CD4-positive, CD25-positive, alpha-beta regulatory T cell (primary cell): ENCODE measurements around the gene RAB21. TPM values are rescaled to one million over a fixed set of nuclear protein-coding genes. Genes with fewer than 3 reads are reported as not detected.
"Not testable (repeated sequence)": the region's sequence is repeated elsewhere in the genome, so short reads cannot be mapped to it uniquely, and the experiment has no call there.

Experiments
- ATAC-seq, 2 donors: fragments of 150-1000 bp; cut with Tn5 transposase; one replicate each; pipeline ENCODE4 v1.10.0; 2021; ENCODE audit warnings: low read depth in 2 of 2, moderate number of reproducible peaks in 2 of 2, moderate library complexity in 1 of 2
- DNase-seq, 3 donors: peaks; one replicate each; pipeline versions ENCODE4 v3.0.0 to v3.0.0-alpha.2; 2012 to 2022; ENCODE audit warnings: mixed read lengths in 1 of 3
- H3K27ac ChIP-seq: one replicate; pipeline ENCODE4 v1.7.0; 2013; ENCODE audit warnings: mild to moderate bottlenecking, low read length; ENCODE audit not compliant: insufficient read depth, poor library complexity, severe bottlenecking
- H3K27me3 ChIP-seq: one replicate; pipeline ENCODE4 v1.7.0; 2013; ENCODE audit warnings: low read length; ENCODE audit not compliant: control insufficient read depth, insufficient read depth
- H3K36me3 ChIP-seq: one replicate; pipeline ENCODE4 v1.7.0; 2013; ENCODE audit warnings: mild to moderate bottlenecking, low read length, moderate library complexity; ENCODE audit not compliant: control insufficient read depth, insufficient read depth
- H3K4me1 ChIP-seq: 2 replicates; pipeline ENCODE4 v1.7.0; 2013; ENCODE audit warnings: mild to moderate bottlenecking, low read length; ENCODE audit not compliant: insufficient read depth, control insufficient read depth, poor library complexity, severe bottlenecking
- H3K4me3 ChIP-seq: one replicate; pipeline ENCODE4 v1.7.0; 2013; ENCODE audit warnings: low read depth, mild to moderate bottlenecking, low read length, moderate library complexity
- H3K9me3 ChIP-seq, 2 experiments: 1 replicate in 1 of 2; 2 replicates in 1 of 2; pipeline ENCODE4 v1.7.0; 2013; ENCODE audit warnings: low read length in 2 of 2, mild to moderate bottlenecking in 1 of 2, moderate library complexity in 1 of 2; ENCODE audit not compliant: control insufficient read depth in 2 of 2
- H3K27ac Mint-ChIP-seq, 3 donors: one replicate each; pipeline ENCODE4 v1.8.0; 2020 to 2022; ENCODE audit warnings: mild to moderate bottlenecking in 3 of 3, mixed read lengths in 3 of 3, moderate library complexity in 2 of 3
- H3K27me3 Mint-ChIP-seq: one replicate; pipeline ENCODE4 v1.8.0; 2022; ENCODE audit warnings: mild to moderate bottlenecking, mixed read lengths
- H3K36me3 Mint-ChIP-seq: one replicate; pipeline ENCODE4 v1.8.0; 2020; ENCODE audit warnings: mixed read lengths
- H3K4me1 Mint-ChIP-seq, 4 donors: one replicate each; pipeline ENCODE4 v1.8.0; 2020 to 2022; ENCODE audit warnings: mixed read lengths in 4 of 4, mild to moderate bottlenecking in 1 of 4
- H3K4me3 Mint-ChIP-seq, 4 donors: one replicate each; pipeline ENCODE4 v1.8.0; 2020 to 2022; ENCODE audit warnings: mild to moderate bottlenecking in 4 of 4, mixed read lengths in 4 of 4, moderate library complexity in 3 of 4
- H3K9me3 Mint-ChIP-seq, 7 donors: one replicate each; pipeline ENCODE4 v1.8.0; 2020 to 2022; ENCODE audit warnings: mixed read lengths in 7 of 7, mild to moderate bottlenecking in 3 of 7, moderate library complexity in 2 of 7
- polyA plus RNA-seq, 4 donors: library from polyadenylated mRNA; unstranded; fragments of 300-500 nt; fragmentation: Illumina TruSeq; gene quantifications; one replicate each; pipeline ENCODE4 v1.2.3, GENCODE V29; 2021
- total RNA-seq: library from RNA; stranded (reverse); gene quantifications from one replicate; pipeline ENCODE4 v1.2.3, GENCODE V29; 2022

Gene RAB21
- total and polyA plus RNA-seq, 5 donors from 2014 or later, result 29.9 to 76.2 (median 40.5) TPM

DNA sequence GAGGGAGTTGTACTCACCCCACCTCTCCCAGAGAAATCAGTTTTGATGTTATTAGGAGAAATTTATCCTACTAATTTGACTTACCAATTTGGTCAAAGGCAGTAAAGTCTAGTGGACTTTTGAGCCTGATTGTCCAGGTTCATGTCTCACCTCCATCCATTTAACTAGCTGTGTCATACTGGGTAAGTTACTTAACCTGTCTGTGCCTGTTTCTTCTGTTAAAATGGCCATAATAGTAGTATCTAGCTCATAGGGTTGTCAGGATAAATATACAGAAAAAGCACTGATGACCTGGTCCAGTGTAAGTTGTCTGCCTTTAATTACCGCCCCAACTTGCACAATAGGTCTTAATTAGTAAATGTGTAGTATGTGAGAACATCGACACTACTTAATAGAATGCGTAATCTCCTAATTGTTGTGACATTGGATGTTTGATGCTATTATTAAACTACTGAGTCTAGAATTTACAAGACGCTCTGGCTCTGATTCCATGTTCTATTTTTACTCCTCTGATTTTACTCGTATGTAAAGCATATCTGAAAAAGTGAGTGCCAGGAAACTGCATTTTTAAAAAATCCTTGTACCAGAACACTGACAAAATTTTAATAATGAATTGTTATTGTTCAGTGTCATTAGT is 1.5 kb downstream of the RAB21 start:
- DNase-seq, result no peak
- Histone ChIP-seq H3K36me3 (peaks cover 33% of the 10 kb centered on the region), H3K27me3 (peaks cover 8% of the 10 kb centered on the region), H3K4me1 (peaks cover 35% of the 10 kb centered on the region), H3K27ac (peak overlapping the region; percentile 93), H3K4me3 (peak overlapping the region; percentile 98), H3K9me3 (peaks cover 28 to 34% of the 10 kb centered on the region in 2 experiments)
- peaks cover 40% of the 10 kb centered on the region for H3K36me3 Mint-ChIP-seq
- H3K27ac Mint-ChIP-seq, result peak overlapping the region; percentile 86 to 97 (median 95)
- peaks cover 0 to 26% (median 12%) of the 10 kb centered on the region in 7 donors for H3K9me3 Mint-ChIP-seq
- peaks cover 30 to 58% (median 39%) of the 10 kb centered on the region in 4 donors for H3K4me1 Mint-ChIP-seq
- H3K4me3 Mint-ChIP-seq, result peak overlapping the region; percentile 90 to 95 (median 94)
- peaks cover 7% of the 10 kb centered on the region for H3K27me3 Mint-ChIP-seq
- ATAC-seq, result no peak

DNA sequence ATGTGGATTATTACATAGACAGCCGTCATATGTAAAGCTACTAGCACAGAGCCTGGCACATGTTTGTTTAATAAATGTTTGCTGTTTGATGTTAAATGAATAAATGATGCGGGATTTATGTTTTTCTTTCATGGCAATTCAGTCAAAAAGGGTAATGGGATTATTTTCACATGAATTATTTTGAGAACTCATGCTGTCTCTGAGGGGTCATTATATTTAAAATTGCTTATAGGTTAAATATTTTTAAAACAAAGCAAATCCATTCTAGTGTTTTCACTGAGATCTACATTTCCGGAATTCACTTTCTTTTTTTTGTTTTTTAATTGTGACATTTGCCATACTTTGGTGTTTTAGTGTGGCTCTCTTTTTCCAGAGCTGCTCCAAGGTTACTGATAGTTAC is 5.3 kb downstream of the RAB21 start:
- no peak for DNase-seq
- peaks cover 49% of the 10 kb centered on the region for H3K36me3 Mint-ChIP-seq
- Histone ChIP-seq H3K27ac (no peak overlapping the region), H3K4me3 (no peak overlapping the region), H3K4me1 (peaks cover 29% of the 10 kb centered on the region), H3K27me3 (no peaks in the 10 kb centered on the region), H3K36me3 (peaks cover 38% of the 10 kb centered on the region), H3K9me3 (peaks cover 43% of the 10 kb centered on the region in 2 experiments)
- no peak for ATAC-seq
- peaks cover 36 to 62% (median 47%) of the 10 kb centered on the region in 4 donors for H3K4me1 Mint-ChIP-seq
- peak overlapping the region in 1 of 3 donors; percentile 63 for H3K27ac Mint-ChIP-seq
- H3K27me3 Mint-ChIP-seq, result no peaks in the 10 kb centered on the region
- peaks cover 5 to 26% (median 13%) of the 10 kb centered on the region in 7 donors for H3K9me3 Mint-ChIP-seq
- peak overlapping the region in 3 of 4 donors; percentile 30 to 80 (median 61) for H3K4me3 Mint-ChIP-seq

DNA sequence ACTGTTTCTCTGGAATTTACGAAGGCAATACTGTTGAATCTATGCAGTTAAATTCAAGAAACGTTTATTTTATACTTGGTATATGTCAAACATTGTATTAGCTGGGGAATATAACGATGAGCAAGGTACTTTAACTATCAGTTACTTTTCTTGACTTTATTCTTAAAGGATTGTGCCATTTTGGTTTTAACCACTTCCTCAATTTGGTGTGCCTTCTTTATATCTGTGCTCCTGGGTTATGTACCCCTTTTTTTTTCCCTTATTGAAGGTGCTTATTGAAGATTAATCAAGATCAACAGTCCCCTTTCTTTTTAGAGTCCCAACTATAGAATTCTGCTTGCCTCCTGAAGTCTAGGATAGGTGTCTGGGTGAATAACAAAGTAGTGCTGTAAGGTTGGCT is 5.8 kb downstream of the RAB21 start:
- peaks cover 27% of the 10 kb centered on the region for H3K4me1 ChIP-seq
- ATAC-seq, result no peak
- peaks cover 54% of the 10 kb centered on the region for H3K36me3 Mint-ChIP-seq
- H3K36me3 ChIP-seq, result peaks cover 38% of the 10 kb centered on the region
- H3K27ac Mint-ChIP-seq, result peak overlapping the region in 1 of 3 donors; percentile 63
- H3K27me3 ChIP-seq, result no peaks in the 10 kb centered on the region
- H3K4me3 Mint-ChIP-seq, result peak overlapping the region in 1 of 4 donors; percentile 52
- H3K4me3 ChIP-seq, result no peak overlapping the region
- H3K27ac ChIP-seq, result no peak overlapping the region
- H3K27me3 Mint-ChIP-seq, result no peaks in the 10 kb centered on the region
- H3K9me3 Mint-ChIP-seq, result peaks cover 5 to 28% (median 13%) of the 10 kb centered on the region in 7 donors
- H3K9me3 ChIP-seq, result peaks cover 43 to 45% of the 10 kb centered on the region in 2 experiments
- H3K4me1 Mint-ChIP-seq, result peaks cover 42 to 66% (median 49%) of the 10 kb centered on the region in 4 donors
- DNase-seq, result no peak

DNA sequence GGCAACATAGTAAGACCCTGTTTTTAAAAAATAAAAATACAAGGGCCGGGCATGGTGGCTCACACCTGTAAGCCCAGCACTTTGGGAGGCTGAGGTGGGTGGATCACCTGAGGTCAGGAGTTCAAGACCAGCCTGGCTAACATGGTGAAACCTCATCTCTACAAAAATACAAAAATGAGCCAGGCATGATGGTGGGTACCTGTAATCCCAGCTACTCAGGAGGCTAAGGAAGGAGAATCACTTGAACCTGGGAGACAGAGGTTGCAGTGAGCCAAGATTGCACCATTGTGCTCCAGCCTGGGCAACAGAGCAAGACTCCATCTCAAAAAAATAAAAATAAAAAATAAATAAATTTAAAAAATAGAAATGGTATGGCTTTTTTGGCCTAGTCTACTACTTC is 6.7 kb downstream of the RAB21 start:
- Mint-ChIP-seq H3K4me1 (peaks cover 44 to 66% (median 48%) of the 10 kb centered on the region in 4 donors), H3K9me3 (peaks cover 5 to 28% (median 13%) of the 10 kb centered on the region in 7 donors), H3K36me3 (peaks cover 54% of the 10 kb centered on the region)
- H3K27ac Mint-ChIP-seq, ATAC-seq, H3K27me3 Mint-ChIP-seq, H3K27ac ChIP-seq, H3K4me3 Mint-ChIP-seq, H3K27me3 ChIP-seq, DNase-seq, H3K4me3 ChIP-seq: not testable (repeated sequence)
- H3K9me3 ChIP-seq, result peaks cover 43 to 45% of the 10 kb centered on the region in 2 experiments
- peaks cover 22% of the 10 kb centered on the region for H3K4me1 ChIP-seq
- H3K36me3 ChIP-seq, result peaks cover 38% of the 10 kb centered on the region

DNA sequence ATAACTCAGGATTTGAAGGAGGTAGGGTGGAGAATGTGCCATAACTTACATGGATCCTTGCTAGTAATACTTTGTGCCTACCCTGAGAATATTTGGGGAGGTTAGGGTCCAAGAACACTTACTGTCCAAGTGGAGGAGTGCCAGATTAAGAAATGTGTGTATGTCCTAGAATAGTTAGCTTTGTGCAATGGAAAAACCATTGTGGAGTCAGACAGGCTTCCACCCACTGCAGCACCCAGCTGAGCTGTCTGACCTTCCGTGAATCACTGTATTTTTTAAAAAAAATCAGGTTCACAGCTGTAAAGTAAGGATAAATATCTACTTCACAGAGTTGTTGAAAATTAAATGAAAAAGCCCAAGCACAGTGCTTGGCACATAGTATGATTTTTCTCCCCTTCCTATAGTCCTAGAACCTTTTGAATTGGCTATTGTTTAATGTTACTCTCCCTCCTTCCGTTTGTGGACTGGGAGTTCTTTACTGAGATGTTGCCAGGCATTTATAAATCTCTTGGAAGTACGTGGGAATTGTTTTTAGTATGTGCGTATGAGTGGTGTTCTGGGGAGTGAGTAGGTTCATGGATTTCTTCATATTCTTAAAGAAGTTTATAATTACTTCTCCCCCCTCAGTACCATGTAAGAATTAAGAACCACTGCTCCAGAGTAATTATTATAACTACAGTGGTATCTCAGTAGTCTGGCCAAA is 9.2 kb downstream of the RAB21 start:
- Mint-ChIP-seq H3K27me3 (no peaks in the 10 kb centered on the region), H3K4me3 (peak overlapping the region in 2 of 4 donors; percentile 3 to 47), H3K4me1 (peaks cover 41 to 64% (median 53%) of the 10 kb centered on the region in 4 donors), H3K27ac (no peak overlapping the region), H3K9me3 (peaks cover 5 to 29% (median 16%) of the 10 kb centered on the region in 7 donors), H3K36me3 (peaks cover 49% of the 10 kb centered on the region)
- no peak overlapping the region for H3K27ac ChIP-seq
- H3K4me1 ChIP-seq, result peaks cover 9% of the 10 kb centered on the region
- ATAC-seq, result no peak
- peaks cover 27% of the 10 kb centered on the region for H3K36me3 ChIP-seq
- H3K27me3 ChIP-seq, result no peaks in the 10 kb centered on the region
- H3K9me3 ChIP-seq, result peaks cover 36 to 40% of the 10 kb centered on the region in 2 experiments
- no peak overlapping the region for H3K4me3 ChIP-seq
- DNase-seq, result no peak

DNA sequence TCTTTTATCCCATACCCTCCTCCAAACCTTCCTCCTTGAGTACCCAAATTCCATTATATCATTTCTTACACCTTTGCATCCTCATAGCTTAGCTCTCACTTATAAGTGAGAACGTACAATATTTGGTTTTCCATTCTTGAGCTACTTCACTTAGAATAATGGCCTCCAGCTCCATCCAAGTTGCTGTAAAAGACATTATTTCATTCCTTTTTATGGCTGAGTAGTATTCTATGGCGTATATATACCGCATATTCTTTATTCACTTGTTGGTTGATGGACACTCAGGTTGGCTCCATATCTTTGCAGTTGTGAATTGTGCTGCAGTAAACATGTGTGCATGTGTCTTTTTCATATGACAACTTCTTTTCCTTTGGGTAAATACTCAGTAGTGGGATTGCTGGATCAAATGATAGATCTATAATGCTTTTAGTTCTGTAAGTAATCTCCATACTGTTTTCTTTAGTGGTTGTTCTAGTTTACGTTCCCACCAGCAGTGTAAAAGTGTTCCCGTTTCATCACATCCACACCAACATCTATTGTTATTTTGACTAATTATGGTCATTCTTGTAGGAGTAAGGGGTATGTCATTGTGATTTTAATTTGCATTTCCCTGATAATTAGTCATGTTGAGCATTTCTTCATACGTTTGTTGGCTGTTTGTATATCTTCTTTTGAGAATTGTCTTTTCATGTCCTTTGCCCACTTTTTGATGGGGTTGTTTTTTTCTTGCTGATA is 10.1 kb downstream of the RAB21 start:
- H3K4me1 ChIP-seq, result peaks cover 8% of the 10 kb centered on the region
- H3K9me3 Mint-ChIP-seq, result peaks cover 4 to 25% (median 14%) of the 10 kb centered on the region in 7 donors
- no peaks in the 10 kb centered on the region for H3K27me3 Mint-ChIP-seq
- no peaks in the 10 kb centered on the region for H3K27me3 ChIP-seq
- peak overlapping the region in 1 of 3 donors; percentile 38 for H3K27ac Mint-ChIP-seq
- peaks cover 39% of the 10 kb centered on the region for H3K36me3 Mint-ChIP-seq
- peak overlapping the region in 2 of 4 donors; percentile 6 to 51 for H3K4me3 Mint-ChIP-seq
- H3K4me3 ChIP-seq, result peak overlapping the region; percentile 16
- no peak overlapping the region for H3K27ac ChIP-seq
- peaks cover 27 to 30% of the 10 kb centered on the region in 2 experiments for H3K9me3 ChIP-seq
- H3K4me1 Mint-ChIP-seq, result peaks cover 40 to 61% (median 47%) of the 10 kb centered on the region in 4 donors
- ATAC-seq, result no peak
- no peak for DNase-seq
- peaks cover 25% of the 10 kb centered on the region for H3K36me3 ChIP-seq

DNA sequence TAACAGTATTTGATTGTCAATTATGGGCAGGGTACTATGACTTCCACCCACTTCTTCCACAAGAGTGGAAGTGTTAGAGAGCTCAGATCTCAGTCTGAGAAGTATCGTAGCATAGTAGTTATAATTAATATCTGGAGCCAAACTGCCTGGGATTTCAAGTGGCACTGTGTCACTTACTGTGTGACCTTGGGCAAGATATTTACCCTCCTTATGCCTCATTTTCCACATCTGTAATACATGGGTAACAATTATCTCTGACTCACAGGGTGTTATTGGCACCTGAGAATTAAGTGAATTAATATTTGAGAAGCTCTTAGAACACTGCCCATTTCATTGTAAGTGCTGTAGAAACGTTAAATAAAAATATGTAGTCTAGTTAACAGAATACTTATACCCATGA is 11.5 kb downstream of the RAB21 start:
- H3K4me3 Mint-ChIP-seq, result no peak overlapping the region
- peaks cover 12 to 17% of the 10 kb centered on the region in 2 experiments for H3K9me3 ChIP-seq
- H3K27ac Mint-ChIP-seq, result no peak overlapping the region
- ATAC-seq, result no peak
- H3K36me3 Mint-ChIP-seq, result peaks cover 37% of the 10 kb centered on the region
- H3K4me3 ChIP-seq, result peak overlapping the region; percentile 22
- no peaks in the 10 kb centered on the region for H3K27me3 Mint-ChIP-seq
- H3K4me1 ChIP-seq, result peaks cover 8% of the 10 kb centered on the region
- peaks cover 26% of the 10 kb centered on the region for H3K36me3 ChIP-seq
- peaks cover 43 to 59% (median 46%) of the 10 kb centered on the region in 4 donors for H3K4me1 Mint-ChIP-seq
- no peak overlapping the region for H3K27ac ChIP-seq
- H3K27me3 ChIP-seq, result no peaks in the 10 kb centered on the region
- peaks cover 0 to 16% (median 5%) of the 10 kb centered on the region in 7 donors for H3K9me3 Mint-ChIP-seq
- DNase-seq, result no peak
